B cell (primary cell): ENCODE data around the gene TMEM45B.

Experiments
- CTCF ChIP-seq: fragments of 200-600 bp; IDR thresholded peaks from one replicate; pipeline ENCODE4 v1.8.0; 2022; ENCODE audit warnings: antibody characterized with exemption, mild to moderate bottlenecking
- EZH2 ChIP-seq: IDR thresholded peaks from 2 replicates; pipeline ENCODE4 v1.6.1; 2012; ENCODE audit warnings: borderline replicate concordance, low read depth, mild to moderate bottlenecking, moderate library complexity, low read length; ENCODE audit not compliant: insufficient read depth, poor library complexity, severe bottlenecking

DNA sequence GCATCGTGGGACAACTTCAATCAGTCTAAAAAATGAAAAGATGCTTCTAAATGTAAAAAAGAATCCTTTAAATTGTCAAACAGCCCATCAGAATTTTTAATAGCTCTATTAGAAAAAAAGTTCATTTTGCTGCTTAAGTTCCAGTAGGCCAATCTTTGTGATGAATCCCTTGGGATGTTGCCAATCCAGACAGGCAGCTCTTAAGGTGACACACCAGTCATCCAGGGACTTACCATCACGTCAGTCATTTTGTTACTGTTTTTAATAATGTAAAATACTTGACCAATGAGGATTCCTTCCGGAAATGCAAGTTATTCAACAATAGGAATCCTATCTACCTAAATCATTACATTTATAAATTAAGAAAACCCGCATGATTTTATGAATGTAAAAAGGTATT lies 47.8 kb upstream of the TMEM45B start:
- TF ChIP-seq CTCF (no peak), EZH2 (no peak)
